NT2/D1 (cell line): Measurements from ENCODE around the gene ZBTB49.

Source experiments
- SUZ12 ChIP-seq: IDR thresholded peaks from 2 replicates; pipeline ENCODE4 v1.6.1; 2011; ENCODE audit not compliant: insufficient read length, insufficient read depth; ENCODE audit errors: extremely low read depth
- YY1 ChIP-seq: IDR thresholded peaks from 2 replicates; pipeline ENCODE4 v1.6.1; 2011; ENCODE audit not compliant: insufficient read length, insufficient read depth
- ZNF274 ChIP-seq: IDR thresholded peaks from 2 replicates; pipeline ENCODE4 v1.6.1; 2011; ENCODE audit warnings: mild to moderate bottlenecking, low read depth, low read length

DNA sequence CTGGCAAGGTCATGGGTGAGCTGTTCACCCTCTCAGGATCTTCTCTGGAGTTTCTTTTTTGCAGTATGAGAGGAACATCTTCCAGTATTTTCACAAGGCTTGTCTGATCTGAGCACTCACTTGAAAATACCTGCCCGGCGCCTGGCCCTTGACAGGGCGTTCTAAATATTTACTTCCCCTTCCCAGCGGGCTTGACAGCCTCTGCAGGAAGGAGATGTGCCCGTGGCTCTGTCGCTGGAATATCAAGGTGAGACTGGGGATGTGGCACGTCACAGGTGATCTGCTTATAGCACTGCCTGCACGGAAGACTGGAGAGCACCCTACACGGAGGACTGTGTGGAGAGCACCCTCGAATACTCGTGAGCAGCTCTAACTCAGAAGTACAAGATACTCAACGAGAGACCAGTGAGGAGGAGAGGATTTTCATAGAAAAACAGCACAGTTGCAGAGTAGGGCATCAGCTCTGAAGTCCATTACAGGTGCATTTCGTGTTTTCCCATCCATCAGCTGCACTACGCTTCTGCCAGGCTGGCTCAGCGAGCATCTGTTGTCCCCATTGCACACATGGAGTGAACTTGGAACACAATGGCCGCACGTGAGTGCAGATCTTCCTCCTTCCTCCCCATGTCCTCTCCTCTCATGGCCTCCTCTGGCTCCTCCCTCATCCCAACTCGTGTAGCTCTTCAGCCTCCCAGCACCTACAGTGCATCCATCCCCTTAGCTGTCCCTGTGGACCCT is 32.1 kb downstream of the ZBTB49 start:
- TF ChIP-seq ZNF274, result no peak
- no peak for TF ChIP-seq YY1
- no peak for TF ChIP-seq SUZ12
